GM12878 (cell line): ENCODE results near the gene GORASP2. TPM values are rescaled to one million over a fixed set of nuclear protein-coding genes. Genes with fewer than 3 reads are reported as not detected.

ENCODE experiments used
- E2F4 ChIP-seq: IDR thresholded peaks from 2 replicates; pipeline ENCODE4 v1.6.1; 2012; ENCODE audit warnings: low read depth, low read length, improper control_type of control experiment
- IKZF1 ChIP-seq: fragments of 450-650 bp; conservative IDR thresholded peaks from 2 replicates; pipeline ENCODE4 v1.6.1; 2017; ENCODE audit warnings: antibody characterized with exemption, mild to moderate bottlenecking
- MTA2 ChIP-seq: fragments of 450-650 bp; IDR thresholded peaks from 2 replicates; pipeline ENCODE4 v1.6.1; 2016; ENCODE audit warnings: low read depth, mild to moderate bottlenecking, moderate library complexity
- NFXL1 ChIP-seq: fragments of 450-650 bp; IDR thresholded peaks from 2 replicates; pipeline ENCODE4 v1.6.1; 2017; ENCODE audit warnings: antibody characterized with exemption, mild to moderate bottlenecking, borderline replicate concordance
- POU2F2 ChIP-seq: IDR thresholded peaks from 3 replicates; pipeline ENCODE4 v1.6.1; 2011; ENCODE audit warnings: low read depth, mild to moderate bottlenecking, low read length, borderline replicate concordance
- RAD51 ChIP-seq: fragments of 450-650 bp; IDR thresholded peaks from 2 replicates; pipeline ENCODE4 v1.6.1; 2016; ENCODE audit warnings: moderate library complexity, mild to moderate bottlenecking, inconsistent platforms
- ZBTB4 ChIP-seq: fragments of 450-650 bp; formaldehyde crosslinking; IDR thresholded peaks from 2 replicates; pipeline ENCODE4 v1.4.0; 2022; ENCODE audit warnings: mild to moderate bottlenecking, moderate library complexity
- ZNF622 ChIP-seq: fragments of 450-650 bp; IDR thresholded peaks from 2 replicates; pipeline ENCODE4 v1.6.1; 2017; ENCODE audit warnings: mild to moderate bottlenecking, inconsistent platforms
- polyA plus RNA-seq, 11 experiments: library from polyadenylated mRNA; depleted of rRNA in 4 of 11; unstranded in 6 of 11; stranded (reverse) in 5 of 11; fragments of >200 nt; fragmentation: Nextera tagmentation in 4 of 11; fragmentation: Illumina TruSeq in 1 of 11; extraction: Ambion mirVana in 4 of 11; extraction: Trizol in 1 of 11; gene quantifications; 1 replicate in 1 of 11; 2 replicates in 10 of 11; pipeline versions ENCODE4 v1.2.1 to v1.2.3, GENCODE V29; 2011 to 2016; ENCODE audit warnings: inconsistent platforms in 2 of 11, missing spikeins in 2 of 11, low read depth in 1 of 11
- total RNA-seq, 4 experiments: library from RNA; depleted of rRNA in 3 of 4; stranded (reverse); fragments of >200 nt in 3 of 4; fragmentation: Illumina TruSeq in 1 of 4; extraction: Trizol in 1 of 4; gene quantifications; 2 replicates each; pipeline versions ENCODE4 v1.2.1 to v1.2.3, GENCODE V29; 2013 to 2021
- TF ChIP-seq, protein P1 (sequence below): IDR thresholded peaks from 2 replicates; pipeline ENCODE4 v1.6.1; 2012; ENCODE audit warnings: improper control_type of control experiment, low read depth, low read length; ENCODE audit not compliant: insufficient replicate concordance

The GORASP2 gene
- total and polyA plus RNA-seq, 10 of the 15 experiments (the other 5 are each of a cell fraction or from before 2014, with no cell fraction given): 26.3 to 169 (median 103) TPM

DNA sequence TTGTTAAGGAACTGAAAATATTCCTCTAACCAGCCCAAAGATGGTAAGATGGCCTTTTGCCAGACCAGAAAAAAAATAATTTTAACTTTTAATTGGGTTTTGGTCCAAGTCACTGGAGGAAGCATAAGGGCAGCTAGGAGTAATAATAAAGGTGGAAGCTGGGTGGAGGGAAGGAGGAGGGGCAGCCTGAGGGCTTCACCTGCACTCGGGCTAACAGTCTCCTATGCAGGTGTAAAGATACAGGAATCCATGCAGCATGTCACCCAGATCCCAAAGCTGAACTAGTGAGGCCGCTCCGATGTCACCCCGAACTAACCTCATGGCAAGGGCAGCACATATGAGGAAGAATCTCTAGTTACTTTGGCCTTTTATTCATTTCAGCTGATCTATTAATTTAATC lies 37.2 kb upstream of the GORASP2 start (continued):
- TF ChIP-seq, protein P1, sequence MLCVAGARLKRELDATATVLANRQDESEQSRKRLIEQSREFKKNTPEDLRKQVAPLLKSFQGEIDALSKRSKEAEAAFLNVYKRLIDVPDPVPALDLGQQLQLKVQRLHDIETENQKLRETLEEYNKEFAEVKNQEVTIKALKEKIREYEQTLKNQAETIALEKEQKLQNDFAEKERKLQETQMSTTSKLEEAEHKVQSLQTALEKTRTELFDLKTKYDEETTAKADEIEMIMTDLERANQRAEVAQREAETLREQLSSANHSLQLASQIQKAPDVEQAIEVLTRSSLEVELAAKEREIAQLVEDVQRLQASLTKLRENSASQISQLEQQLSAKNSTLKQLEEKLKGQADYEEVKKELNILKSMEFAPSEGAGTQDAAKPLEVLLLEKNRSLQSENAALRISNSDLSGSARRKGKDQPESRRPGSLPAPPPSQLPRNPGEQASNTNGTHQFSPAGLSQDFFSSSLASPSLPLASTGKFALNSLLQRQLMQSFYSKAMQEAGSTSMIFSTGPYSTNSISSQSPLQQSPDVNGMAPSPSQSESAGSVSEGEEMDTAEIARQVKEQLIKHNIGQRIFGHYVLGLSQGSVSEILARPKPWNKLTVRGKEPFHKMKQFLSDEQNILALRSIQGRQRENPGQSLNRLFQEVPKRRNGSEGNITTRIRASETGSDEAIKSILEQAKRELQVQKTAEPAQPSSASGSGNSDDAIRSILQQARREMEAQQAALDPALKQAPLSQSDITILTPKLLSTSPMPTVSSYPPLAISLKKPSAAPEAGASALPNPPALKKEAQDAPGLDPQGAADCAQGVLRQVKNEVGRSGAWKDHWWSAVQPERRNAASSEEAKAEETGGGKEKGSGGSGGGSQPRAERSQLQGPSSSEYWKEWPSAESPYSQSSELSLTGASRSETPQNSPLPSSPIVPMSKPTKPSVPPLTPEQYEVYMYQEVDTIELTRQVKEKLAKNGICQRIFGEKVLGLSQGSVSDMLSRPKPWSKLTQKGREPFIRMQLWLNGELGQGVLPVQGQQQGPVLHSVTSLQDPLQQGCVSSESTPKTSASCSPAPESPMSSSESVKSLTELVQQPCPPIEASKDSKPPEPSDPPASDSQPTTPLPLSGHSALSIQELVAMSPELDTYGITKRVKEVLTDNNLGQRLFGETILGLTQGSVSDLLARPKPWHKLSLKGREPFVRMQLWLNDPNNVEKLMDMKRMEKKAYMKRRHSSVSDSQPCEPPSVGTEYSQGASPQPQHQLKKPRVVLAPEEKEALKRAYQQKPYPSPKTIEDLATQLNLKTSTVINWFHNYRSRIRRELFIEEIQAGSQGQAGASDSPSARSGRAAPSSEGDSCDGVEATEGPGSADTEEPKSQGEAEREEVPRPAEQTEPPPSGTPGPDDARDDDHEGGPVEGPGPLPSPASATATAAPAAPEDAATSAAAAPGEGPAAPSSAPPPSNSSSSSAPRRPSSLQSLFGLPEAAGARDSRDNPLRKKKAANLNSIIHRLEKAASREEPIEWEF: no peak
- TF ChIP-seq IKZF1 (no peak), ZNF622 (no peak), NFXL1 (no peak), MTA2 (no peak), POU2F2 (no peak), E2F4 (no peak), RAD51 (no peak), ZBTB4 (no peak)
